GM12878 (cell line): ENCODE measurements around the gene STARD13. TPM values are rescaled to one million over a fixed set of nuclear protein-coding genes. Genes with fewer than 3 reads are reported as not detected.

ENCODE experiments used
- ATAC-seq: fragments of 200-7000 bp; cut with Tn5 transposase; 3 replicates; pipeline ENCODE4 v1.9.1; 2020; ENCODE audit warnings: mild to moderate bottlenecking, moderate library complexity
- BruUV-seq: library from RNA; stranded (reverse); fragments of 400-500 nt; replicated peaks from 2 replicates; lab custom pipeline; 2021; lab: Mats Ljungman, UMichigan
- CTCF ChIA-PET: fragments of 300-600 bp; sonication (Branson Sonifier 250); formaldehyde crosslinking; extraction: SDS; loops from one replicate; lab custom pipeline; 2021; ENCODE audit warnings: inconsistent platforms; lab: Yijun Ruan, JAX
- POLR2A ChIA-PET: fragments of 350-600 bp; formaldehyde crosslinking; extraction: SDS; loops from one replicate; lab custom pipeline; 2021; ENCODE audit warnings: inconsistent platforms; lab: Charles Lee
- RAD21 ChIA-PET: fragments of 300-600 bp; sonication (Branson Sonifier 250); formaldehyde crosslinking; loops from one replicate; lab custom pipeline; 2023; ENCODE audit warnings: antibody characterized with exemption; ENCODE audit not compliant: unreplicated experiment; lab: Charles Lee
- SMC1A ChIA-PET: fragments of 300-600 bp; sonication (Branson Sonifier 250); formaldehyde crosslinking; loops from one replicate; lab custom pipeline; 2023; ENCODE audit not compliant: unreplicated experiment, uncharacterized antibody; lab: Charles Lee
- DNase-seq: peaks from one replicate; pipeline ENCODE4 v3.0.0-alpha.2; 2011; ENCODE audit warnings: low read depth, low spot score
- FAIRE-seq: peaks from 3 replicates; lab custom pipeline; 2011; peaks lifted over from hg19 to GRCh38; lab: Jason Lieb, UNC
- H2AFZ ChIP-seq: 2 replicates; pipeline ENCODE4 v1.6.0; 2011; ENCODE audit warnings: low read depth, low read length, control low read depth; ENCODE audit not compliant: control insufficient read depth
- H3K27ac ChIP-seq: 2 replicates; pipeline ENCODE4 v1.5.1; 2011; ENCODE audit warnings: control low read depth; ENCODE audit not compliant: control insufficient read depth, insufficient read depth
- H3K27me3 ChIP-seq, 2 experiments: replicated peaks in 1 of 2; 2 replicates each; pipeline versions ENCODE4 v1.6.0 to v1.6.1; 2011; ENCODE audit warnings: low read length in 1 of 2; ENCODE audit not compliant: control insufficient read depth in 2 of 2, insufficient read depth in 2 of 2
- H3K36me3 ChIP-seq, 2 experiments: 2 replicates each; pipeline ENCODE4 v1.5.1; 2011; ENCODE audit warnings: low read length in 1 of 2; ENCODE audit not compliant: control insufficient read depth in 2 of 2, insufficient read depth in 2 of 2
- H3K4me1 ChIP-seq: 2 replicates; pipeline ENCODE4 v1.6.1; 2011; ENCODE audit warnings: mild to moderate bottlenecking, low read length, moderate library complexity, mixed read lengths; ENCODE audit not compliant: control insufficient read depth, insufficient read depth
- H3K4me2 ChIP-seq: 2 replicates; pipeline ENCODE4 v1.6.0; 2011; ENCODE audit warnings: control low read depth; ENCODE audit not compliant: control insufficient read depth, insufficient read depth
- H3K4me3 ChIP-seq: fragments of 200-600 bp; sonication (generic); 2 replicates; pipeline ENCODE4 v1.5.1; 2016
- H3K79me2 ChIP-seq: 2 replicates; pipeline ENCODE4 v1.6.0; 2011; ENCODE audit warnings: low read length; ENCODE audit not compliant: control insufficient read depth, insufficient read depth
- H3K9ac ChIP-seq: 2 replicates; pipeline ENCODE4 v1.8.0; 2011; ENCODE audit warnings: low read length, control low read depth, mixed read lengths; ENCODE audit not compliant: control insufficient read depth, insufficient read depth
- H3K9me3 ChIP-seq: replicated peaks from 3 replicates; pipeline ENCODE4 v1.5.1; 2011; ENCODE audit warnings: mild to moderate bottlenecking, low read length; ENCODE audit not compliant: control insufficient read depth, insufficient read depth
- H4K20me1 ChIP-seq: 2 replicates; pipeline ENCODE4 v1.6.0; 2011; ENCODE audit not compliant: control insufficient read depth, insufficient read depth
- GATAD2B ChIP-seq: fragments of 450-650 bp; conservative IDR thresholded peaks from 2 replicates; pipeline ENCODE4 v1.6.1; 2017; ENCODE audit warnings: low read depth, mild to moderate bottlenecking, moderate library complexity
- MYC ChIP-seq: IDR thresholded peaks from 2 replicates; pipeline ENCODE4 v1.6.1; 2011; ENCODE audit warnings: mild to moderate bottlenecking, low read length, moderate library complexity, inconsistent platforms; ENCODE audit not compliant: insufficient read depth, insufficient replicate concordance, insufficient read length, severe bottlenecking
- NR2C1 ChIP-seq: fragments of 450-650 bp; IDR thresholded peaks from 2 replicates; pipeline ENCODE4 v1.6.1; 2017; ENCODE audit warnings: antibody characterized with exemption, mild to moderate bottlenecking, moderate library complexity
- NR2C2 ChIP-seq: IDR thresholded peaks from 2 replicates; pipeline ENCODE4 v1.6.1; 2011; ENCODE audit warnings: borderline replicate concordance, low read depth; ENCODE audit not compliant: control insufficient read depth, insufficient read length
- POU2F2 ChIP-seq: IDR thresholded peaks from 3 replicates; pipeline ENCODE4 v1.6.1; 2011; ENCODE audit warnings: low read depth, mild to moderate bottlenecking, low read length, borderline replicate concordance
- RFX5 ChIP-seq: IDR thresholded peaks from 2 replicates; pipeline ENCODE4 v1.6.1; 2011; ENCODE audit warnings: low read depth, low read length, improper control_type of control experiment
- SIX5 ChIP-seq: IDR thresholded peaks from 2 replicates; pipeline ENCODE4 v1.6.1; 2011; ENCODE audit warnings: mild to moderate bottlenecking, low read depth, low read length, moderate library complexity; ENCODE audit not compliant: severe bottlenecking
- SMC3 ChIP-seq: IDR thresholded peaks from 2 replicates; pipeline ENCODE4 v1.6.1; 2011; ENCODE audit warnings: low read length, improper control_type of control experiment, borderline replicate concordance
- SREBF2 ChIP-seq: IDR thresholded peaks from 2 replicates; pipeline ENCODE4 v1.6.1; 2012; ENCODE audit warnings: mild to moderate bottlenecking, low read length
- TCF12 ChIP-seq: IDR thresholded peaks from 2 replicates; pipeline ENCODE4 v1.6.1; 2011; ENCODE audit warnings: low read depth, mild to moderate bottlenecking, low read length
- ZZZ3 ChIP-seq: IDR thresholded peaks from 2 replicates; pipeline ENCODE4 v1.6.1; 2011; ENCODE audit warnings: low read depth; ENCODE audit not compliant: control insufficient read depth, insufficient read length
- WGBS: methylation state at CpG from one replicate; pipeline ENCODE4 v1.1.6; 2016; ENCODE audit warnings: low lambda C conversion rate; ENCODE audit not compliant: insufficient replicate concordance, insufficient coverage; ENCODE audit errors: missing lambda C conversion rate; 5-methylcytosine and 5-hydroxymethylcytosine counted together
- in situ Hi-C: fragments of 300-500 bp; cut with MboI; formaldehyde crosslinking; loops from 9 replicates; pipeline ENCODE4 v1.14.3; 2018; ENCODE audit warnings: mixed read lengths
- intact Hi-C: fragments of 100-400 bp; cut with micrococcal nuclease; formaldehyde crosslinking; loops from one replicate; pipeline ENCODE4 v1.14.2; 2022; ENCODE audit not compliant: unreplicated experiment
- polyA plus RNA-seq, 11 experiments: library from polyadenylated mRNA; depleted of rRNA in 4 of 11; unstranded in 6 of 11; stranded (reverse) in 5 of 11; fragments of >200 nt; fragmentation: Nextera tagmentation in 4 of 11; fragmentation: Illumina TruSeq in 1 of 11; extraction: Ambion mirVana in 4 of 11; extraction: Trizol in 1 of 11; gene quantifications; 1 replicate in 1 of 11; 2 replicates in 10 of 11; pipeline versions ENCODE4 v1.2.1 to v1.2.3, GENCODE V29; 2011 to 2016; ENCODE audit warnings: inconsistent platforms in 2 of 11, missing spikeins in 2 of 11, low read depth in 1 of 11
- total RNA-seq, 4 experiments: library from RNA; depleted of rRNA in 3 of 4; stranded (reverse); fragments of >200 nt in 3 of 4; fragmentation: Illumina TruSeq in 1 of 4; extraction: Trizol in 1 of 4; gene quantifications; 2 replicates each; pipeline versions ENCODE4 v1.2.1 to v1.2.3, GENCODE V29; 2013 to 2021

STARD13 gene
- total and polyA plus RNA-seq, 10 of the 15 experiments (the other 5 are each of a cell fraction or from before 2014, with no cell fraction given), result 4.0 to 41.6 (median 10.1) TPM

DNA sequence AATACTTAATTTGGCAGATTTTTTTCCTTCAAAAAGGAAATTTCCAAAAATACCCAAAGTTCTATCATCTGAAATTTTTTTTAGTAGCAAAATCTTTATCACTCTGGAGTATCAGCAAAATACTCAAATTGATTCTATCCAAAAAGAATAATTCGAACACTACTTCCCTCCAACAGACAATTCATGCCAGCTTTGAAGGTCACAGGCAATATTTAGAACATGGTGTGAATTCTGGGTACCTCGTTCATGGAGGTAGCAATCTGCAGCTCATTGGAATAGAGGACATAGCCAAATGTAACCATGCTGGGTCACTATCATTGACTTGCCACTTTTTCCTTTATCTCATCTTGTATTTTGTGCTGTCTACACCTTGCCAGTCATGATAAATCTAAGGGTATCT, 119.8 kb downstream of the STARD13 start:
- CTCF ChIA-PET, result interaction anchor here (1.2 kb wide), 1 partner anchor 11 kb away, joined by 5 read pairs; no protein-coding TSS in a partner anchor
- SMC1A ChIA-PET, result interaction anchor here (0.7 to 3.4 kb wide), 3 partner anchors 13 to 54 kb away, joined by 4 to 16 read pairs (median 5); no protein-coding TSS in a partner anchor
- intact Hi-C loops, result no loop called here
- H4K20me1 ChIP-seq, result no peaks in the 10 kb centered on the region
- BruUV-seq, result no TSS peak
- no peak overlapping the region for H2AFZ ChIP-seq
- POLR2A ChIA-PET, result interaction anchor here (1.0 to 1.3 kb wide), 2 partner anchors 8 to 210 kb away, joined by 3 to 4 read pairs; no protein-coding TSS in a partner anchor
- TF ChIP-seq SMC3 (no peak), SREBF2 (no peak), NR2C2 (no peak), TCF12 (no peak), GATAD2B (no peak), RFX5 (no peak), ZZZ3 (no peak), MYC (no peak), NR2C1 (no peak), SIX5 (no peak), POU2F2 (no peak)
- TF ChIP-seq, all 136 proteins: peak for 0
- no peaks in the 10 kb centered on the region for H3K27me3 ChIP-seq
- ATAC-seq (no peak), DNase-seq (no peak), FAIRE-seq (no peak)
- H3K79me2 ChIP-seq, result no peaks in the 10 kb centered on the region
- H3K36me3 ChIP-seq, result peaks cover 5 to 9% of the 10 kb centered on the region in 2 experiments; a peak in 3 of 4 replicates
- no peak overlapping the region for H3K27ac ChIP-seq
- no peaks in the 10 kb centered on the region for H3K4me1 ChIP-seq
- 69% methylated on average over 2 of the region's 2 CpGs for WGBS
- H3K4me3 ChIP-seq, result no peak overlapping the region
- in situ Hi-C loops, result no loop called here
- no peak overlapping the region for H3K4me2 ChIP-seq
- RAD21 ChIA-PET, result interaction anchor here (1.3 kb wide), 1 partner anchor 10 kb away, joined by 3 read pairs; no protein-coding TSS in a partner anchor
- H3K9me3 ChIP-seq, result peaks cover 14% of the 10 kb centered on the region
- H3K9ac ChIP-seq, result no peak overlapping the region
